Gastroesophageal sphincter (tissue), 4 donors: ENCODE data around the gene PRR19. TPM values are rescaled to one million over a fixed set of nuclear protein-coding genes. Genes with fewer than 3 reads are reported as not detected.
A peak's percentile ranks its signal among the peaks of the same experiment; 100 is the strongest.

Experiments
- ATAC-seq: fragments of 150-250 bp; one replicate; pipeline ENCODE4 v1.9.1; 2016; ENCODE audit warnings: mild to moderate bottlenecking, moderate library complexity
- H3K27ac ChIP-seq, 4 donors: fragments of 200-600 bp; sonication (generic) in 3 of 4; 1 replicate in 3 of 4; 2 replicates in 1 of 4; pipeline ENCODE4 v1.5.1; 2016 to 2019
- H3K27me3 ChIP-seq: fragments of 200-600 bp; sonication (generic); one replicate; pipeline ENCODE4 v1.5.1; 2019
- H3K36me3 ChIP-seq, 2 donors: fragments of 200-600 bp; sonication (generic); one replicate each; pipeline ENCODE4 v1.5.1; 2019; ENCODE audit warnings: control low read depth in 1 of 2
- H3K4me1 ChIP-seq, 3 donors: fragments of 200-600 bp; sonication (generic); 1 replicate in 2 of 3; 2 replicates in 1 of 3; pipeline ENCODE4 v1.5.1; 2016 to 2019; ENCODE audit warnings: control low read depth in 2 of 3
- H3K4me3 ChIP-seq, 2 donors: fragments of 200-600 bp; sonication (generic); one replicate each; pipeline ENCODE4 v1.5.1; 2019; ENCODE audit warnings: mild to moderate bottlenecking in 1 of 2, moderate library complexity in 1 of 2
- H3K9me3 ChIP-seq, 3 donors: fragments of 200-600 bp; sonication (generic); one replicate each; pipeline ENCODE4 v1.5.1; 2017 to 2019; ENCODE audit warnings: control low read depth in 2 of 3
- CTCF ChIP-seq, 4 experiments: fragments of 200-600 bp in 2 of 4; fragments of 450-650 bp in 2 of 4; sonication (generic) in 1 of 4; IDR thresholded peaks; one replicate each; pipeline ENCODE4 v1.5.1; 2017 to 2019; ENCODE audit warnings: antibody characterized with exemption in 4 of 4, mild to moderate bottlenecking in 2 of 4, moderate library complexity in 2 of 4
- EP300 ChIP-seq: sonication (generic); formaldehyde crosslinking; IDR thresholded peaks from one replicate; pipeline ENCODE4 v1.6.1; 2017; ENCODE audit warnings: antibody characterized with exemption, mild to moderate bottlenecking
- POLR2A ChIP-seq, 2 donors: fragments of 450-650 bp; IDR thresholded peaks; one replicate each; pipeline ENCODE4 v1.6.1; 2017; ENCODE audit warnings: antibody characterized with exemption in 2 of 2, mild to moderate bottlenecking in 2 of 2, moderate library complexity in 1 of 2
- POLR2AphosphoS5 ChIP-seq: sonication (generic); formaldehyde crosslinking; IDR thresholded peaks from one replicate; pipeline ENCODE4 v1.6.1; 2017; ENCODE audit warnings: antibody characterized with exemption
- WGBS, 2 donors: methylation state at CpG; one replicate each; pipeline ENCODE4 v1.1.5; 2018; ENCODE audit warnings: low coverage in 1 of 2; 5-methylcytosine and 5-hydroxymethylcytosine counted together
- total RNA-seq, 4 donors: library from RNA; depleted of rRNA; stranded (reverse); fragments of >200 nt; gene quantifications; one replicate each; pipeline ENCODE4 v1.1.0, GENCODE V29; 2016

PRR19 gene
- total RNA-seq, 4 donors from 2014 or later: 0.93 TPM; not detected in 3

- no peak for TF ChIP-seq POLR2A (IDR thresholded peaks at IDR 0.05)
- no peak for TF ChIP-seq POLR2AphosphoS5
- TF ChIP-seq EP300: no peak
- TF ChIP-seq CTCF (IDR thresholded peaks at IDR 0.05): no peak
- Histone ChIP-seq H3K27ac (peak overlapping the region; percentile 76 to 99 (median 97)), H3K36me3 (peaks cover 0 to 14% of the 10 kb centered on the region in 2 donors), H3K27me3 (no peaks in the 10 kb centered on the region), H3K9me3 (no peaks in the 10 kb centered on the region), H3K4me1 (peaks cover 0 to 38% (median 23%) of the 10 kb centered on the region in 3 donors), H3K4me3 (peak overlapping the region; percentile 21 to 71)
- 2 to 14% methylated on average over 2 to 7 of the region's 13 CpGs for WGBS, 2 donors
- ATAC-seq: no peak
Measured at GRCh38 chr19:42267644-42268141, 34.2 kb upstream of the PRR19 start.

- Histone ChIP-seq H3K27ac (peak overlapping the region; percentile 89 to 99 (median 97)), H3K27me3 (no peaks in the 10 kb centered on the region), H3K36me3 (peaks cover 0 to 20% of the 10 kb centered on the region in 2 donors), H3K4me1 (peaks cover 0 to 43% (median 23%) of the 10 kb centered on the region in 3 donors), H3K9me3 (no peaks in the 10 kb centered on the region), H3K4me3 (peak overlapping the region; percentile 63 to 71)
- peak; percentile 87 for ATAC-seq
- WGBS, 2 donors: 0% methylated on average over 11 to 12 of the region's 46 CpGs
- TF ChIP-seq POLR2AphosphoS5: peak; percentile 60
- peak in 1 of 2 donors; percentile 64 for TF ChIP-seq POLR2A (IDR thresholded peaks at IDR 0.05)
- TF ChIP-seq CTCF (IDR thresholded peaks at IDR 0.05): peak in 1 of 4 experiments; percentile 18
- TF ChIP-seq EP300: no peak
Measured at GRCh38 chr19:42268142-42268703, 33.7 kb upstream of the PRR19 start.

GRCh38 chr19:42268704-42269477 is 33.0 kb upstream of the PRR19 start, which contains the start of gene CIC:
TSS of gene CIC (plus strand) at chr19:42269252. CDS start at chr19:42271784, 2,532 bp downstream.
- peaks cover 0 to 26% of the 10 kb centered on the region in 2 donors for H3K36me3 ChIP-seq
- peak; percentile 92 for ATAC-seq
- no peak for TF ChIP-seq POLR2A (IDR thresholded peaks at IDR 0.05)
- no peak for TF ChIP-seq POLR2AphosphoS5
- peak in 1 of 4 experiments; percentile 15 for TF ChIP-seq CTCF (IDR thresholded peaks at IDR 0.05)
- no peak for TF ChIP-seq EP300
- peaks cover 0 to 50% (median 23%) of the 10 kb centered on the region in 3 donors for H3K4me1 ChIP-seq
- 0% methylated on average over 3 to 11 of the region's 52 CpGs for WGBS, 2 donors
- no peaks in the 10 kb centered on the region for H3K9me3 ChIP-seq
- peak within 1 kb of the TSS; percentile 92 to 99 (median 98) for H3K27ac ChIP-seq
- no peaks in the 10 kb centered on the region for H3K27me3 ChIP-seq
- H3K4me3 ChIP-seq: peak within 1 kb of the TSS; percentile 71 to 87

- H3K27ac ChIP-seq: peak overlapping the region; percentile 88 to 97 (median 91)
- H3K36me3 ChIP-seq: peaks cover 0 to 35% of the 10 kb centered on the region in 2 donors
- H3K4me3 ChIP-seq: peak overlapping the region; percentile 64 to 87
- H3K9me3 ChIP-seq: no peaks in the 10 kb centered on the region
- no peaks in the 10 kb centered on the region for H3K27me3 ChIP-seq
- 18% methylated on average over 5 to 10 of the region's 10 CpGs for WGBS, 2 donors
- H3K4me1 ChIP-seq: peaks cover 0 to 58% (median 23%) of the 10 kb centered on the region in 3 donors
- ATAC-seq: no peak
- TF ChIP-seq EP300 (no peak), CTCF (IDR thresholded peaks at IDR 0.05) (no peak), POLR2AphosphoS5 (no peak), POLR2A (IDR thresholded peaks at IDR 0.05) (no peak)
Measured at GRCh38 chr19:42269478-42270345, 32.2 kb upstream of the PRR19 start.
